Measurements from ENCODE around the gene PTCD1.
A peak's percentile ranks its signal among the peaks of the same experiment; 100 is the strongest.
"Not testable (repeated sequence)": the region's sequence is repeated elsewhere in the genome, so short reads cannot be mapped to it uniquely, and the experiment has no call there.

The PTCD1 gene

DNA sequence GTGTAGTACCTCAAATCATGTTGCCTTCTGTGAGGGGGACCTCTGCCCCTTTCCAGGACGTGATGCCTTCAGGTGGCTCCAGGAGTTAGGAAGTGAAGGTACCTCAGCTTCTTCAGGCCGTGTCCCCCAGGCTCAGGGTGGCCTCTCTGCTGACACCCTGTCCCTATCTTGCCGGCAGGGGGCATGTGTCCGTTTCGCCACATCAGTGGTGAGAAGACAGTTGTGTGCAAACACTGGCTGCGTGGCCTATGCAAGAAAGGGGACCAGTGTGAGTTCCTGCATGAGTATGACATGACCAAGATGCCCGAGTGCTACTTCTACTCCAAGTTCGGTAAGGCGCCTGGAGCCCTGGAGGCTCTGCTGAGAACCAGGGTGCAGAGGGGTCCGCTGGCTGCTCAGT lies 9.3 kb upstream of the PTCD1 start:
- H3K9me3 Mint-ChIP-seq: no peaks in the 10 kb centered on the region
- H3K27me3 Mint-ChIP-seq (ENCODE audit: low read depth, poor library complexity): peaks cover 5% of the 10 kb centered on the region
- peaks cover 70% of the 10 kb centered on the region for H3K36me3 Mint-ChIP-seq (ENCODE audit: low read depth)
- TF ChIP-seq, protein P1, sequence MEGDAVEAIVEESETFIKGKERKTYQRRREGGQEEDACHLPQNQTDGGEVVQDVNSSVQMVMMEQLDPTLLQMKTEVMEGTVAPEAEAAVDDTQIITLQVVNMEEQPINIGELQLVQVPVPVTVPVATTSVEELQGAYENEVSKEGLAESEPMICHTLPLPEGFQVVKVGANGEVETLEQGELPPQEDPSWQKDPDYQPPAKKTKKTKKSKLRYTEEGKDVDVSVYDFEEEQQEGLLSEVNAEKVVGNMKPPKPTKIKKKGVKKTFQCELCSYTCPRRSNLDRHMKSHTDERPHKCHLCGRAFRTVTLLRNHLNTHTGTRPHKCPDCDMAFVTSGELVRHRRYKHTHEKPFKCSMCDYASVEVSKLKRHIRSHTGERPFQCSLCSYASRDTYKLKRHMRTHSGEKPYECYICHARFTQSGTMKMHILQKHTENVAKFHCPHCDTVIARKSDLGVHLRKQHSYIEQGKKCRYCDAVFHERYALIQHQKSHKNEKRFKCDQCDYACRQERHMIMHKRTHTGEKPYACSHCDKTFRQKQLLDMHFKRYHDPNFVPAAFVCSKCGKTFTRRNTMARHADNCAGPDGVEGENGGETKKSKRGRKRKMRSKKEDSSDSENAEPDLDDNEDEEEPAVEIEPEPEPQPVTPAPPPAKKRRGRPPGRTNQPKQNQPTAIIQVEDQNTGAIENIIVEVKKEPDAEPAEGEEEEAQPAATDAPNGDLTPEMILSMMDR (IDR thresholded peaks at IDR 0.05): no peak
- DNase-seq: no peak
- no peak overlapping the region for H3K4me3 Mint-ChIP-seq
- no peak overlapping the region for H3K27ac Mint-ChIP-seq
- H3K4me1 Mint-ChIP-seq: no peaks in the 10 kb centered on the region

GRCh38 chr7:99446096-99446495 lies 7.5 kb upstream of the PTCD1 start:
- DNase-seq: no peak
- TF ChIP-seq, protein P1 (IDR thresholded peaks at IDR 0.05): no peak
- no peaks in the 10 kb centered on the region for H3K9me3 Mint-ChIP-seq
- H3K27ac Mint-ChIP-seq: no peak overlapping the region
- peaks cover 5% of the 10 kb centered on the region for H3K4me1 Mint-ChIP-seq
- H3K36me3 Mint-ChIP-seq (ENCODE audit: low read depth): peaks cover 69% of the 10 kb centered on the region
- H3K4me3 Mint-ChIP-seq: no peak overlapping the region
- peaks cover 3% of the 10 kb centered on the region for H3K27me3 Mint-ChIP-seq (ENCODE audit: low read depth, poor library complexity)

GRCh38 chr7:99440195-99440594 lies 1.6 kb upstream of the PTCD1 start:
- Mint-ChIP-seq H3K27me3 (ENCODE audit: low read depth, poor library complexity) (peaks cover 3% of the 10 kb centered on the region), H3K27ac (peak overlapping the region; percentile 42), H3K4me1 (peaks cover 27% of the 10 kb centered on the region), H3K36me3 (ENCODE audit: low read depth) (peaks cover 28% of the 10 kb centered on the region), H3K9me3 (no peaks in the 10 kb centered on the region), H3K4me3 (peak overlapping the region; percentile 100)
- DNase-seq: no peak
- TF ChIP-seq, protein P1 (IDR thresholded peaks at IDR 0.05): no peak

DNA sequence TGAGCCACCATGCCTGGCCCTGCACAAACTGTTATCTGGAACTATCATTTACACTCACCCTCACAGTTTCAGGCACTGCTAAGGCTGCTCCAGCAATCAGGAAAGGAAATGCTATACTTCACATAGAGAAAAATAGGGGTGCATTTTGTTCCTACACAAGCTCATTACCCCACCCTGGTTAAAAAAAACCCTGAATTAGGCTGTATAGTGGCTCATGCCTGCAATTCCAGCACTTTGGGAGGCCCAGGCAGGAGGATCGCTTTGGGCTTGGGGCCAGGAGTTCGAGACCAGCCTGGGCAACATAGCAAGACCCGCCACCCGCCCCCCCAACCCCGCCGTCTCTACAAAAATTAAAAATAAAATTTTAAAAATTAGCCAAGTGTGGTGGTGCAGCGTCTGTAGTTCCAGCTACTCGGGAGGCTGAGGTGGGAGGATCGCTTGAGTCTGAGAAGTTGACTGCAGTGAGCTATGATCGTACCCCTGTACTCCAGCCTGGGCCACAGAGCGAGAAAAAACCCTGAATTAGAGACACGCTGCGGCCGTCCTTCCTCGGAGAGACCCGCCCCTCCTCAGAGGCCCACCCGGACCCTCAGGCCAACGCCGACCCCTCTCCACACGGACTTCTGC lies 539 bp downstream of the PTCD1 start:
- TF ChIP-seq, protein P1 (IDR thresholded peaks at IDR 0.05): no peak
- Mint-ChIP-seq H3K27ac (peak overlapping the region; percentile 98), H3K4me1 (peaks cover 32% of the 10 kb centered on the region), H3K4me3 (peak overlapping the region; percentile 100), H3K36me3 (ENCODE audit: low read depth) (peaks cover 31% of the 10 kb centered on the region), H3K9me3 (no peaks in the 10 kb centered on the region), H3K27me3 (ENCODE audit: low read depth, poor library complexity) (no peaks in the 10 kb centered on the region)
- DNase-seq: no peak

DNA sequence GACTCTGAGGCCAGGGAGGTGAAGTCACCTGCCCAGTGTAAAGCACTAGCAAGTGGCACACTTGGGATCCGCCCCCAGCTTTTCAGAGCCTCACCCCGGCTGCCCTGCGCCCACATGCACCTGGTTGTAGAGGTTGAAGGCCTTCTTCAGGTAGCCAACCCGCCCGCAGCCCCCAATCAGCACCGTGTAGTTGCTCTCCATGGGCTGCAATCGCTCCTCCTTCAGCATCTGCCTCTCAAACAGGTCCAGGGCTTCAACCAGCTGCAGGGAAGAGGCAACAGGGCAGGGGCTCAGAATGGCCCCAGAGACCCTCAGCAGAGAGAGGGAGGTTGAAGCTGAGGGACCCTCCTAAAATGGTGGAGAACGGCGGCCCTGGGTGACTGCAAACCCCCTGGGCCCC lies 5.4 kb downstream of the PTCD1 start:
- no peaks in the 10 kb centered on the region for H3K27me3 Mint-ChIP-seq (ENCODE audit: low read depth, poor library complexity)
- DNase-seq: no peak
- TF ChIP-seq, protein P1 (IDR thresholded peaks at IDR 0.05): no peak
- H3K9me3 Mint-ChIP-seq: no peaks in the 10 kb centered on the region
- peaks cover 50% of the 10 kb centered on the region for H3K36me3 Mint-ChIP-seq (ENCODE audit: low read depth)
- H3K27ac Mint-ChIP-seq: peak overlapping the region; percentile 42
- no peak overlapping the region for H3K4me3 Mint-ChIP-seq
- H3K4me1 Mint-ChIP-seq: peaks cover 26% of the 10 kb centered on the region

- H3K4me3 Mint-ChIP-seq; H3K27me3 Mint-ChIP-seq (ENCODE audit: low read depth, poor library complexity); H3K9me3 Mint-ChIP-seq; DNase-seq: not testable (repeated sequence)
- H3K4me1 Mint-ChIP-seq: peaks cover 18% of the 10 kb centered on the region
- H3K27ac Mint-ChIP-seq: peak overlapping the region; percentile 88
- peaks cover 55% of the 10 kb centered on the region for H3K36me3 Mint-ChIP-seq (ENCODE audit: low read depth)
Measured at GRCh38 chr7:99431756-99432540, 6.7 kb downstream of the PTCD1 start.
